Measurements from ENCODE around the gene CA6. TPM values are rescaled to one million over a fixed set of nuclear protein-coding genes. Genes with fewer than 3 reads are reported as not detected.

The CA6 gene
- total and polyA plus RNA-seq, 4 experiments from 2014 or later, result 0.35 to 2.5 TPM; not detected in 2

DNA sequence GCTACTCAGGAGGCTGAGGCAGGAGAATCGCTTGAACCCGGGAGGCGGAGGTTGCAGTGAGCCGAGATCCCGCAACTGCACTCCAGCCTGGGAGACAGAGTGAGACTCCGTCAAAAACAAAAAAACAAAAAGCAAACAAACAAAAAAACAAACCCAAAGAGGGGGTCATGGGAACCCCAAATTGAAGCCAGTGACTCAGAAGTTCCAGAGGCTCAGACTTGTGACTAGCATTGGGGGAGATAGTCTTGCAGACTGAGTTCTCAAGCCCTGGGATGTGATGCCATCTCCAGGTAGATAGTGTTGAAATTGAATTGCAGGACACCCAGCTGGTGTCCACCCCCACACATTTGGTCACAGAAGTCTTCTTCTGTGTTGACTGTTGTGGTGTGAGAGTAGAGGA lies 42.3 kb upstream of the CA6 start:
- H3K27ac ChIP-seq (ENCODE audit: low read depth, low read length), result no peak overlapping the region
- intact Hi-C loops (cut with micrococcal nuclease), result no loop called here
- H3K36me3 ChIP-seq (ENCODE audit: insufficient read depth, low read length), result no peaks in the 10 kb centered on the region
- no peaks in the 10 kb centered on the region for H3K27me3 ChIP-seq (ENCODE audit: insufficient read depth, low read length)
- DNase-seq, result no peak
- H3K4me3 ChIP-seq (ENCODE audit: low read length in 2 of 2), result no peak overlapping the region
- H3K9me3 Mint-ChIP-seq, result peaks cover 0 to 2% (median 0%) of the 10 kb centered on the region in 8 donors
- H3K4me1 Mint-ChIP-seq, result peaks cover 7 to 29% (median 20%) of the 10 kb centered on the region in 4 donors
- no peaks in the 10 kb centered on the region for H3K9me3 ChIP-seq (ENCODE audit: control insufficient read depth in 1 of 2, low read length in 2 of 2)
- CTCF ChIA-PET (ENCODE audit: partially characterized antibody), result interaction anchor here (1.6 kb wide), 1 partner anchor 54 kb away, joined by 5 read pairs; no protein-coding TSS in a partner anchor
- no peak overlapping the region for H3K27ac Mint-ChIP-seq
- H3K27me3 Mint-ChIP-seq, result no peaks in the 10 kb centered on the region
- H3K4me1 ChIP-seq (ENCODE audit: insufficient read depth, low read length), result peaks cover 24% of the 10 kb centered on the region
- POLR2A ChIA-PET (ENCODE audit: partially characterized antibody), result no interaction called here
- no peak overlapping the region for H3K4me3 Mint-ChIP-seq
- H3K36me3 Mint-ChIP-seq, result no peaks in the 10 kb centered on the region

DNA sequence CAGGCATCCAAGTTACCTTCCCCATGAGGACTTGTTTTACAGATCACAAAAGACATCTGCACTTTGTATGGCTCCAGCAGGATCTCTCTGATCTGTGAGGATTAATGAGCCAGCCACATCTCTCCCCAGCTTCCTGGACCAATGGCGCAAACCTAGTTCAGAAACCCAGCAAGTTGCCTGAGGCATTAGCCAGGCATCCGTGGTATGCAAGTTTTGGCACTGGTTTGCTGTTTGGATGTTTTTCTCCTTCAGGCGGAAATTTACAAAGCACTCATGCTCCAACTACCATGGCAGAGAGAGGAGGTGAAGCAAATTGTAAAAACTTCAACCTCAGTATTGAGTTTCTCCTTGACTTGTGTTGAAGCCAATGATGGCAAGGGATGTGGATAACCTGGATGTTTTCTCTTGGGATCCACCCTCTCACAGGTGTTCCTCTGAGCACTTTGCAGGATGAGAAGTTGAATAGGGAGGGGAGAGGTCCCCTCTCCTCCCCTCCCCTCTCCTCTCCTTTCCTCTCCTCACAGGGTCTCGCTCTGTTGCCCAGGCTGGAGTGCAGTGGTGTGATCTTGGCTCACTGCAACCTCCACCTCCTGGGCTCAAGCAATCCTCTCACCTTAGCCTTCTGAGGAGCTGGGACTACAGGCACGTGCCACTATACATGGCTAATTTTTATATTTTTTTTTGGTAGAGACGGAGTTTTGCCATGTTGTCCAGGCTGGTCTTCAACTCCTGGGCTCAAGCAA lies 41.6 kb upstream of the CA6 start:
- no peak overlapping the region for H3K27ac ChIP-seq (ENCODE audit: low read depth, low read length)
- ChIA-PET POLR2A (ENCODE audit: partially characterized antibody) (no interaction called here), CTCF (ENCODE audit: partially characterized antibody) (interaction anchor here (1.6 kb wide), 1 partner anchor 55 kb away, joined by 5 read pairs; no protein-coding TSS in a partner anchor)
- intact Hi-C loops (cut with micrococcal nuclease), result no loop called here
- H3K4me3 ChIP-seq (ENCODE audit: low read length in 2 of 2), result no peak overlapping the region
- H3K9me3 ChIP-seq (ENCODE audit: control insufficient read depth in 1 of 2, low read length in 2 of 2), result no peaks in the 10 kb centered on the region
- Mint-ChIP-seq H3K4me3 (no peak overlapping the region), H3K9me3 (no peaks in the 10 kb centered on the region), H3K27ac (no peak overlapping the region), H3K36me3 (no peaks in the 10 kb centered on the region), H3K4me1 (peaks cover 7 to 22% (median 15%) of the 10 kb centered on the region in 4 donors), H3K27me3 (no peaks in the 10 kb centered on the region)
- H3K27me3 ChIP-seq (ENCODE audit: insufficient read depth, low read length), result no peaks in the 10 kb centered on the region
- DNase-seq, result no peak
- H3K4me1 ChIP-seq (ENCODE audit: insufficient read depth, low read length), result peaks cover 18% of the 10 kb centered on the region
- no peaks in the 10 kb centered on the region for H3K36me3 ChIP-seq (ENCODE audit: insufficient read depth, low read length)

DNA sequence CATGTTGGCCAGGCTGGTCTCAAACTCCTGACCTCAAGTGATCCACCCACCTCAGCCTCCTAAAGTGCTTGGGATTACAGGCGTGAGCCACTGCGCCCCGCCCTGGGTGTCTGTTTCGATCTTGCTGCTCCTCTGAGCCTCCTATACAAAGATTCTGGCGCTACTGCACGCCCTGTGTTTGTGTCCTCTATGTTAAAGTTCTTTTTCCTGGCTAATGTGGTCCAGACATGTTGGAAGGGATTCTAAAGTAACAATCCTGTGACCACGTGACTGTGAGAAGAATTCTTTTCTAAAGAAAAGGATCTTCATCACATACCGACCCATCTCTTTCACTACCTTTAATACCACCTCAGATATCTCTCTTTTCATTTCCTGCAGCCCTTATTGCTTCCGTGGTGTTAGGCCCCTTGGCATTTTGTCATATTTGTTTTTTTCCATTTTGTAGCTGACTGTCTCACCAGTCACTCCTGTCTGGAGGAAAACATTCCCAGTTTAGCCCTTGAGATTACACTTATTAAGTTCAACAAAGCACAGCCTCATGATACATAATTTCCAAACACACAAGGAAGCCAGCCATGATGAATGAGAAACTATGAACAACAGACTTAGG lies 40.0 kb upstream of the CA6 start:
- H3K4me3 ChIP-seq (ENCODE audit: low read length in 2 of 2), result no peak overlapping the region
- Mint-ChIP-seq H3K4me1 (peaks cover 0 to 8% (median 4%) of the 10 kb centered on the region in 4 donors), H3K4me3 (no peak overlapping the region), H3K9me3 (no peaks in the 10 kb centered on the region), H3K27ac (peak overlapping the region in 4 of 7 donors; percentile 6 to 73 (median 46)), H3K36me3 (no peaks in the 10 kb centered on the region), H3K27me3 (peaks cover 0 to 4% of the 10 kb centered on the region in 2 donors)
- ChIA-PET CTCF (ENCODE audit: partially characterized antibody) (no interaction called here), POLR2A (ENCODE audit: partially characterized antibody) (no interaction called here)
- intact Hi-C loops (cut with micrococcal nuclease), result no loop called here
- H3K27me3 ChIP-seq (ENCODE audit: insufficient read depth, low read length), result no peaks in the 10 kb centered on the region
- DNase-seq, result no peak
- no peaks in the 10 kb centered on the region for H3K9me3 ChIP-seq (ENCODE audit: control insufficient read depth in 1 of 2, low read length in 2 of 2)
- peaks cover 2% of the 10 kb centered on the region for H3K4me1 ChIP-seq (ENCODE audit: insufficient read depth, low read length)
- H3K27ac ChIP-seq (ENCODE audit: low read depth, low read length), result no peak overlapping the region
- no peaks in the 10 kb centered on the region for H3K36me3 ChIP-seq (ENCODE audit: insufficient read depth, low read length)

DNA sequence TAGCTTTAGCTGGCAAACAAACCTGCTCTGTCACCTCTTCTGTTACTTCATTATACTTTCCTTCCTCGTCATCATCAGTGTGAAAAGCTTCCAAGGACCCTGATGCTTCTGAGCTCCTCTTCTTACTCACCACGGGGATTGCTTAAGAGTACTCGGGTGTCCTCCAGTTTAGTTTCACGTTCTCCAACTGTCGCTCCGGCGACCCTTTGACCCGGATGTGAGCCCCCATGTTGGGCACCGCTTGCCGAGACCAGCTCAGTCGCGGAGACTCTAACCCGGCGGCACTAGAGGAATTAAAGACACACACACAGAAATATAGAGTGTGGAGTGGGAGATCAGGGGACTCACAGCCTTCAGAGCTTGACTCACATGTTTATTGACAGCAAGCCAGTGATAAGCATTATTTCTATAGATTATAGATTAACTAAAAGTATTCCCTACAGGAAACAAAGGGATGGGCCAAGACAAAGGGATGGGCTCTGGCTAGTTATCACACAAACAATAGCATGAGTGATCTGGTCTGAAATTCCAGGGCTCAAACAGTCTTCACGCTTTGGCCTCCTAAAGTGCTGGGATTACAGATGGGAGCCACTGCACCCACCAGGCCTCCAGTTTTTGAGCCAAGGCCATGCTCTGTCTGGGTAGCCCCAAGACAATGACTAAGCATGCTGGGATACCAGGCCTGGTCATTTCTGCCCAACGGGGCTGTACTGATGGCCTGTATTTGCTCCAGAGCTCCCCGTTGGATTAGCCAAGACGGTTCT lies 37.1 kb upstream of the CA6 start:
- Histone ChIP-seq H3K4me1 (ENCODE audit: insufficient read depth, low read length) (no peaks in the 10 kb centered on the region), H3K36me3 (ENCODE audit: insufficient read depth, low read length) (no peaks in the 10 kb centered on the region), H3K4me3 (ENCODE audit: low read length in 2 of 2) (no peak overlapping the region), H3K9me3 (ENCODE audit: control insufficient read depth in 1 of 2, low read length in 2 of 2) (no peaks in the 10 kb centered on the region), H3K27ac (ENCODE audit: low read depth, low read length) (no peak overlapping the region), H3K27me3 (ENCODE audit: insufficient read depth, low read length) (no peaks in the 10 kb centered on the region)
- H3K27me3 Mint-ChIP-seq, result peaks cover 0 to 4% of the 10 kb centered on the region in 2 donors
- H3K4me3 Mint-ChIP-seq, result no peak overlapping the region
- CTCF ChIA-PET (ENCODE audit: partially characterized antibody), result interaction anchor here (1.3 to 1.8 kb wide), 2 partner anchors 10 to 96 kb away, joined by 3 to 4 read pairs; no protein-coding TSS in a partner anchor
- no peaks in the 10 kb centered on the region for H3K36me3 Mint-ChIP-seq
- DNase-seq, result no peak
- intact Hi-C loops (cut with micrococcal nuclease), result no loop called here
- peaks cover 0 to 5% (median 1%) of the 10 kb centered on the region in 4 donors for H3K4me1 Mint-ChIP-seq
- POLR2A ChIA-PET (ENCODE audit: partially characterized antibody), result no interaction called here
- H3K9me3 Mint-ChIP-seq, result no peaks in the 10 kb centered on the region
- peak overlapping the region in 2 of 7 donors; percentile 42 to 75 for H3K27ac Mint-ChIP-seq

DNA sequence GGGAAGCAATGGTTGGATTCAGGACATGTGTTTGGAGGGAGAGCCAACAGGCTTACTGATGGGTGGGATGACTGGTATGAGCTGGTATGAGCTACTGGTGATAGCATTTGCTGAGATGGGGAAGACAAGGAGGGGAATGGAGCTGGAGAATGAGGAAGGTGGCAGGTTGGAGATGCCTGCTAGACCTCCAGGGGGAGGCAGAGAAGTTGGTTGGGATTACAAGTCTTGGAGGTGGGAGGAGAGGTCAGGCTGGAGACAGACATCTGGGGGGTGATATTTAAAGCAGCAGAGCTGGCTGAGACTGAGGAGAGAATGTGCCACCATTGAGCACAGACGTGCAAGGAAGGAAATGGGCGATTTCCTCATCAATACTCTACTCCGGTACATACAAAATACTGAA lies 35.3 kb upstream of the CA6 start:
- no peaks in the 10 kb centered on the region for H3K9me3 Mint-ChIP-seq
- peaks cover 0 to 5% (median 1%) of the 10 kb centered on the region in 4 donors for H3K4me1 Mint-ChIP-seq

DNA sequence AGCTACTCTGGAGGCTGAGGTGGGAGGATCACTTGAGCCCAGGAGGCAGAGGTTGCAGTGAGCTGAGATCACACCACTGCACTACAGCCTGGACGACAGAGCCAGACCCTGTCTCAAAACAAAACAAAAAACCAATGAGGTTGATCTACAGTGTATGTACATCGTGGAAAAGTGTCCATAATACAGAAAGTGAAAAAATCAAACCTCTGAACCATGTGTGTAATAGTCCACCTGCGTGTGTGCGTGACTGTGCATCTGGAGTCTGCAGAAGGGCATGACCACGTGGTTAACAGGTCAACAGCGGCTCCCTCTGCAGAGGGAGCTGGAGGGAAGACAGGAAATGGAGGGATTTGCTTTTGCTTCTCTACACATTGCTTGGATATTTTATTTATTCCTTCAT lies 34.8 kb upstream of the CA6 start:
- H3K9me3 ChIP-seq (ENCODE audit: control insufficient read depth in 1 of 2, low read length in 2 of 2), result no peaks in the 10 kb centered on the region
- peaks cover 0 to under 1% (median under 1%) of the 10 kb centered on the region in 4 donors for H3K4me1 Mint-ChIP-seq
- no peak overlapping the region for H3K27ac ChIP-seq (ENCODE audit: low read depth, low read length)
- no peaks in the 10 kb centered on the region for H3K36me3 Mint-ChIP-seq
- H3K27ac Mint-ChIP-seq, result no peak overlapping the region
- H3K36me3 ChIP-seq (ENCODE audit: insufficient read depth, low read length), result no peaks in the 10 kb centered on the region
- ChIA-PET CTCF (ENCODE audit: partially characterized antibody) (interaction anchor here (2.0 kb wide), 1 partner anchor 78 kb away, joined by 5 read pairs; no protein-coding TSS in a partner anchor), POLR2A (ENCODE audit: partially characterized antibody) (no interaction called here)
- intact Hi-C loops (cut with micrococcal nuclease), result no loop called here
- H3K4me1 ChIP-seq (ENCODE audit: insufficient read depth, low read length), result no peaks in the 10 kb centered on the region
- no peak for DNase-seq
- H3K27me3 ChIP-seq (ENCODE audit: insufficient read depth, low read length), result no peaks in the 10 kb centered on the region
- H3K4me3 ChIP-seq (ENCODE audit: low read length in 2 of 2), result no peak overlapping the region
- no peak overlapping the region for H3K4me3 Mint-ChIP-seq
- no peaks in the 10 kb centered on the region for H3K9me3 Mint-ChIP-seq
- peaks cover 0 to 4% of the 10 kb centered on the region in 2 donors for H3K27me3 Mint-ChIP-seq

More for the DNA sequence above, 35.3 kb upstream of the CA6 start:
- Histone ChIP-seq H3K9me3 (ENCODE audit: control insufficient read depth in 1 of 2, low read length in 2 of 2) (no peaks in the 10 kb centered on the region), H3K4me1 (ENCODE audit: insufficient read depth, low read length) (no peaks in the 10 kb centered on the region), H3K27me3 (ENCODE audit: insufficient read depth, low read length) (no peaks in the 10 kb centered on the region), H3K4me3 (ENCODE audit: low read length in 2 of 2) (no peak overlapping the region), H3K27ac (ENCODE audit: low read depth, low read length) (no peak overlapping the region), H3K36me3 (ENCODE audit: insufficient read depth, low read length) (no peaks in the 10 kb centered on the region)
- DNase-seq, result no peak
- Mint-ChIP-seq H3K27me3 (peaks cover 0 to 4% of the 10 kb centered on the region in 2 donors), H3K36me3 (no peaks in the 10 kb centered on the region), H3K4me3 (no peak overlapping the region), H3K27ac (peak overlapping the region in 2 of 7 donors; percentile 12 to 48)
- ChIA-PET CTCF (ENCODE audit: partially characterized antibody) (interaction anchor here (2.0 kb wide), 1 partner anchor 79 kb away, joined by 5 read pairs; no protein-coding TSS in a partner anchor), POLR2A (ENCODE audit: partially characterized antibody) (no interaction called here)
- intact Hi-C loops (cut with micrococcal nuclease), result no loop called here

Data from CD4-positive, alpha-beta memory T cell (primary cell).